Activated B cell treated with CpG ODN at 0.5 μM for 24 hours (primary cell): ENCODE data around the gene ATG13. TPM values are rescaled to one million over a fixed set of nuclear protein-coding genes. Genes with fewer than 3 reads are reported as not detected.

ENCODE experiments used
- ATAC-seq: fragments of 200-7000 bp; cut with Tn5 transposase; one replicate; pipeline ENCODE4 v1.10.0; 2021; ENCODE audit warnings: low read depth, mild to moderate bottlenecking, moderate library complexity
- CTCF ChIA-PET: fragments of 350-600 bp; sonication (Branson Sonifier 250); formaldehyde crosslinking; loops from one replicate; lab custom pipeline; 2021; ENCODE audit warnings: antibody characterized with exemption; lab: Charles Lee
- POLR2A ChIA-PET: fragments of 350-600 bp; sonication (Branson Sonifier 250); formaldehyde crosslinking; loops from one replicate; lab custom pipeline; 2021; ENCODE audit warnings: antibody characterized with exemption; lab: Charles Lee
- DNase-seq: peaks from one replicate; pipeline ENCODE4 v3.0.0; 2022
- H3K27ac Mint-ChIP-seq: one replicate; pipeline ENCODE4 v1.8.0; 2020; ENCODE audit warnings: mixed read lengths
- H3K27me3 Mint-ChIP-seq: one replicate; pipeline ENCODE4 v1.8.0; 2021; ENCODE audit warnings: mixed read lengths
- H3K36me3 Mint-ChIP-seq: one replicate; pipeline ENCODE4 v1.8.0; 2021; ENCODE audit warnings: low read depth, mixed read lengths
- H3K4me1 Mint-ChIP-seq: one replicate; pipeline ENCODE4 v1.8.0; 2021; ENCODE audit warnings: mixed read lengths
- H3K4me3 Mint-ChIP-seq: one replicate; pipeline ENCODE4 v1.8.0; 2020; ENCODE audit warnings: mild to moderate bottlenecking, mixed read lengths
- H3K9me3 Mint-ChIP-seq: one replicate; pipeline ENCODE4 v1.8.0; 2020; ENCODE audit warnings: mixed read lengths
- CTCF ChIP-seq: fragments of 200-600 bp; IDR thresholded peaks from one replicate; pipeline ENCODE4 v1.8.0; 2022; ENCODE audit warnings: antibody characterized with exemption, mild to moderate bottlenecking
- intact Hi-C: fragments of 100-400 bp; cut with micrococcal nuclease; formaldehyde crosslinking; loops from one replicate; pipeline ENCODE4 v1.15.1; 2024
- total RNA-seq: library from RNA; stranded (reverse); gene quantifications from 2 replicates; pipeline ENCODE4 v1.2.3, GENCODE V29; 2022

The ATG13 gene
- total RNA-seq, 1 donor from 2014 or later = 73.7 TPM

- H3K27ac Mint-ChIP-seq = no peak overlapping the region
- intact Hi-C loops = no loop called here
- no peak for TF ChIP-seq CTCF
- H3K4me1 Mint-ChIP-seq = no peaks in the 10 kb centered on the region
- ChIA-PET POLR2A (interaction anchor here (0.5 to 2.1 kb wide), 3 partner anchors 8 to 131 kb away, joined by 3 to 8 read pairs (median 7); partner anchors contain the start of genes ARHGAP1 and ZNF408), CTCF (no interaction called here)
- H3K9me3 Mint-ChIP-seq = no peaks in the 10 kb centered on the region
- DNase-seq (no peak), ATAC-seq (no peak)
- no peaks in the 10 kb centered on the region for H3K27me3 Mint-ChIP-seq
- peaks cover 83% of the 10 kb centered on the region for H3K36me3 Mint-ChIP-seq
- no peak overlapping the region for H3K4me3 Mint-ChIP-seq
Measured at GRCh38 chr11:46682773-46683752, 65.7 kb downstream of the ATG13 start.

GRCh38 chr11:46684367-46684766 is 67.0 kb downstream of the ATG13 start:
- DNase-seq (no peak), ATAC-seq (no peak)
- Mint-ChIP-seq H3K36me3 (peaks cover 76% of the 10 kb centered on the region), H3K4me1 (no peaks in the 10 kb centered on the region), H3K4me3 (no peak overlapping the region), H3K27ac (no peak overlapping the region), H3K27me3 (no peaks in the 10 kb centered on the region), H3K9me3 (no peaks in the 10 kb centered on the region)
- CTCF ChIA-PET = no interaction called here
- POLR2A ChIA-PET = interaction anchor here (0.6 to 2.1 kb wide), 2 partner anchors 16 to 841 kb away, joined by 6 to 7 read pairs; partner anchors contain the start of genes ARHGAP1 and ZNF408
- no peak for TF ChIP-seq CTCF
- intact Hi-C loops = no loop called here

GRCh38 chr11:46686886-46687795 is 69.8 kb downstream of the ATG13 start:
- POLR2A ChIA-PET = no interaction called here
- H3K27me3 Mint-ChIP-seq = no peaks in the 10 kb centered on the region
- intact Hi-C loops = no loop called here

GRCh38 chr11:46690702-46691101 is 73.3 kb downstream of the ATG13 start:
- no peak overlapping the region for H3K4me3 Mint-ChIP-seq
- ATAC-seq = no peak
- DNase-seq = no peak
- no peaks in the 10 kb centered on the region for H3K27me3 Mint-ChIP-seq
- POLR2A ChIA-PET = no interaction called here
- CTCF ChIA-PET = no interaction called here
- H3K27ac Mint-ChIP-seq = no peak overlapping the region
- H3K4me1 Mint-ChIP-seq = peaks cover 3% of the 10 kb centered on the region
- intact Hi-C loops = no loop called here
- no peak for TF ChIP-seq CTCF
- H3K9me3 Mint-ChIP-seq = no peaks in the 10 kb centered on the region
- H3K36me3 Mint-ChIP-seq = peaks cover 77% of the 10 kb centered on the region

More at GRCh38 chr11:46686886-46687795, 69.8 kb downstream of the ATG13 start:
- no peak for TF ChIP-seq CTCF
- no peak overlapping the region for H3K27ac Mint-ChIP-seq
- ATAC-seq (no peak), DNase-seq (no peak)
- H3K9me3 Mint-ChIP-seq = no peaks in the 10 kb centered on the region
- no peak overlapping the region for H3K4me3 Mint-ChIP-seq
- peaks cover 67% of the 10 kb centered on the region for H3K36me3 Mint-ChIP-seq
- CTCF ChIA-PET = no interaction called here
- no peaks in the 10 kb centered on the region for H3K4me1 Mint-ChIP-seq
